Stimulated activated CD8-positive, alpha-beta memory T cell treated with anti-CD3 and anti-CD28 coated beads, Interleukin-4, amount 100 ng/mL, for 48 hours (primary cell): ENCODE measurements around the gene TNNC2.
"Not testable (repeated sequence)": the region's sequence is repeated elsewhere in the genome, so short reads cannot be mapped to it uniquely, and the experiment has no call there.

Experiments used
- DNase-seq: peaks from one replicate; pipeline ENCODE4 v3.0.0-alpha.2; 2020

The TNNC2 gene

DNA sequence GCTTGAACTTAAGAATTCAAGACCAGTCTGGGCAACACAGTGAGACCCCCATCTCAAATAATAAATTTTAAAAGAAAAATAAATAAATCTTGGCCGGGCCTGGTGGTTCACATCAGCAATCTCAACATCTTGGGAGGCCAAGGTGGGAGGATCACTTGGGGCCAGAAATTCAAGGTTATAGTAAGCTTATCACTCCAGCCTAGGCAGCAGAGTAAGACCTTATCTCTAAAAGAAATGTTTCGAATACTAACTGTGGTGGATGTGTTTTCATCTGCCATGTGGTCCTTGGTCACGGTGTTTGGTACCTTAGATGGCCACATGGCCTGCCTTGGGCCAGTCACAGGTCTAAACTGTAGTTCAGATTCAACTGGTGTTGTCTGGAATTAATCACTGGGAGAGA is 8.9 kb downstream of the TNNC2 start:
- no peak for DNase-seq

- no peak for DNase-seq
Observed at GRCh38 chr20:45817376-45818194, 9.5 kb downstream of the TNNC2 start.

DNA sequence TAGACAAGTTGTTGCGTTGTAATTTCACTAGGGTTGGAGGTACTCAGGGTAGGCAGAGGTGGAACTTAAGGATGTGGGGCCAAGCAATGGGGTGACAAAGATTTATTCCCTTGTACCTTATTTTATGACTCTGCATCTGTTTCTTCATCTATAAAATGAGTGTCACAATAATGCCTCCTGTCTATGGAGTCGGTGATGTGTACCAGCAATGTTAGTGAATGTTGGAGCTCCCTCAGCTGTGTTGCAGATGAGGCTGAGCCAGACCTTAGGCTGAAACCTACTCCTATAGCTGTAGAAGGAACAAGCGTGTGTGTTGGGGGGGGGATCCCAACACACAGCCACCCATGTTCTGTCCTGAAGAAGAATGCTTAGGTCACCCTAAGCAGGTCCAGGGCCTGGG is 10.2 kb downstream of the TNNC2 start:
- DNase-seq, result no peak

GRCh38 chr20:45814314-45814713 is 12.8 kb downstream of the TNNC2 start:
- DNase-seq, result no peak

GRCh38 chr20:45813489-45813888 is 13.6 kb downstream of the TNNC2 start:
- DNase-seq, result no peak

DNA sequence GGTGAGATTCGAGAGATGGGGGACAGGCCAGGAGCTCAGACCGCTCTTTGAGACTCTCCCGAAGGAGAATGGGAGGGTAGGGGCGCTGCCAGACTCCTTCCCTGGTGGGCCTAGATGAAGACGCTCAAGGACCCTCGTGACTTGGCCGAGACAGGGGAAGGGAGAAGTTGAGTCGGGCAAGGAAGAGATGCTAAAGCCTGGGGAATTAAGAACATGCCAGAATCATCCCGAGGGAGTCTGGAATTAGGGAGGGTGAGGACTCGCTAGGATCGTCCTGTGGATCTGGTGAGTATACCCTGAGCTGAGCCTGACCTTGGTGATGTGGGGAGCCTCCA is 14.1 kb downstream of the TNNC2 start:
- no peak for DNase-seq

DNA sequence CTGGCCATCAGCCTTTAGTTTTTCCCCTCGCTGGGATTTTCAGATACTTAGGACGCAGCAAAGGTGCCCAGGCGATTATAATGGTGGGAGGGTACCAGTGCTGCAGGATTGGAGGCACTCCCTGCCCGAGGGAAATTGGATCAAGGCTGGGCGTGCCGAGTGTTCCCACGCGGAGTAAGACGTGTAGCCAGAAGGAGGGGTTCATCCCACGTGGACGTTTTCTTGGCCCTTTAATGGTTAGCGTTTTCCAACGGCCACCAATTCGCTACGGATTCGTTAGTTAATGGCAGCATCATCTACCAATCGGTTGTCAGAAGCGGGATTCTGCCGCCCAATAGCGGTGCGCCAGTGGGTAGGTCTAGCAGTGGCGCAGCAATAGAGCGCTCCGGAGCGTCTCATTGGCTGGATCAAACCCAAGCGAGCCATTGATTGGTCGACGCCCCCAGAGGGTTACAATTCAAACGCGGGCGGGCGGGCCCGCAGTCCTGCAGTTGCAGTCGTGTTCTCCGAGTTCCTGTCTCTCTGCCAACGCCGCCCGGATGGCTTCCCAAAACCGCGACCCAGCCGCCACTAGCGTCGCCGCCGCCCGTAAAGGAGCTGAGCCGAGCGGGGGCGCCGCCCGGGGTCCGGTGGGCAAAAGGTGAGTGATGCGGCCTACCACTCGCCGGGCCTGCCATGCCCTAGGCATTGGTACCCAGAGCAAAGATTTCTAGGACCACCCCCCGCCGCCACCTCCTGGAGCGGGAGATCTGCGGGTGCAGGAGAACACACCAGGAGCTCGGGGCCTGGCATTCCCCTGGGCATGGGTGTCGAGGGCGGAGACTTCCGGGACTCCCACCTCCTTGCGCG is 14.7 kb downstream of the TNNC2 start, which contains the start of gene UBE2C:
Gene UBE2C, plus strand, starts transcription at position 488 of the 849 bp plus-strand sequence. Its CDS starts 52 bp downstream, at position 540.
- peak; percentile 96 for DNase-seq

- DNase-seq, result no peak
Observed at GRCh38 chr20:45810191-45810970, 16.7 kb downstream of the TNNC2 start.

DNA sequence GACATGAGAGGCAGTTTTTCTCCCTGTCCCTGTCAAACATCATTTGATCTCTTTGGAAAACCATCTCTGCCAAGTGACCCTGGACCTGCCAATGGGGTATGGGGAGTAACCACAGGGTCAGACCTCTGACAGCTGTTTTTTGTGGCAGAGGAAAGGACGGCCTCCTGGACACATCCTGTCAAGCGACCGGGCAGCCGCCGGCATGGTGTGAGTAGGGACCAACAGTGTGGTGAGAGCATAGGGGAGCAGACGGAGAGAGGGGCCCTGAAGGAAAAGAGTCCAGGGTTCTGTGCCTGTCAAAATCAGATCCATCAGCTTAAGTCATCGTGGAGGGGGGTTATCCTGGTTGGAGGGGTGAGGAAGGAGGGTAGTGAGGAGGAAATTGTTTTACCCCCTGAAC is 25.3 kb downstream of the TNNC2 start:
- no peak for DNase-seq

DNA sequence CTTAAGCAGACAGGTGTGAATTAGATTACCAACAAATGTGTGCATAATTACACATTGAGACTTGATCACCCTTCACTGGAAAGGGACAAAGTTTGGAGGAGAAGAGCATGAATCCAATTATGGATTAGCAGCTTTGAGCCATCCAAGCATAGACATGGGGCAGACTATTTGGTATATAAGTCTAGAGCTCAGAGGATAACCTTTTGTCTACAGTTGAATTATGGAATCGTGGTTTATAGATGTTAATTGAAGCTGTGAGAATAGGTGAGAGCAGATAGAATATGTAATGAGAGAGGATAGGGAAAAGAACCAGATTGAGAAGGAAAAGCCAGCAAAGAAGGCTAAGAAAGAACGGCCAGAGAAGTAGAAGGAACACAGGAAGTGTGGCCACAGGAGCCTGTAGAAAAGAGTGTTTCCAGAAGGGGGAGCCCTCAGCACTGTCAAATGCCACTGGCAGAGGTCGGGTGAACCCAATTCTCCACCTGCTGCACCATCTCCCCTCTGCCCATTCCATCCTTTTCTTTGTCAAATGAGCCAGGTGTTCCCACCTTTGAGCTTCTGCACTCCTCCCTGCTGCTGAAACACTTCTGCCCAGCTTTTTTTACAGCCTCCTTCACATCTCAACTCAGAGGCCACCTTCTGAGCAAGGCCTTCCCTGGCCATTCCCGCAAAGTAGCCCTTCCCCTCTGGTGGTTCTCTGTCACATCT is 28.0 kb downstream of the TNNC2 start:
- DNase-seq, result peak; percentile 73

DNA sequence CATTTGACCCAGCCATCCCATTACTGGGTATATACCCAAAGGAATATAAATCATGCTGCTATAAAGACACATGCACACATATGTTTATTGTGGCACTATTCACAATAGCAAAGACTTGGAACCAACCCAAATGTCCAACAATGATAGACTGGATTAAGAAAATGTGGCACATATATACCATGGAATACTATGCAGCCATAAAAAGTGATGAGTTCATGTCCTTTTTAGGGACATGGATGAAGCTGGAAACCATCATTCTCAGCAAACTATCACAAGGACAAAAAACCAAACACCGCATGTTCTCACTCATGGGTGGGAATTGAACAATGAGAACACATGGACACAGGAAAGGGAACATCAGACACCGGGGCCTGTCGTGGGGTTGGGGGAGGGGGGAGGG is 29.2 kb downstream of the TNNC2 start:
- not testable (repeated sequence) for DNase-seq

GRCh38 chr20:45797510-45797909 is 29.6 kb downstream of the TNNC2 start:
- not testable (repeated sequence) for DNase-seq

DNA sequence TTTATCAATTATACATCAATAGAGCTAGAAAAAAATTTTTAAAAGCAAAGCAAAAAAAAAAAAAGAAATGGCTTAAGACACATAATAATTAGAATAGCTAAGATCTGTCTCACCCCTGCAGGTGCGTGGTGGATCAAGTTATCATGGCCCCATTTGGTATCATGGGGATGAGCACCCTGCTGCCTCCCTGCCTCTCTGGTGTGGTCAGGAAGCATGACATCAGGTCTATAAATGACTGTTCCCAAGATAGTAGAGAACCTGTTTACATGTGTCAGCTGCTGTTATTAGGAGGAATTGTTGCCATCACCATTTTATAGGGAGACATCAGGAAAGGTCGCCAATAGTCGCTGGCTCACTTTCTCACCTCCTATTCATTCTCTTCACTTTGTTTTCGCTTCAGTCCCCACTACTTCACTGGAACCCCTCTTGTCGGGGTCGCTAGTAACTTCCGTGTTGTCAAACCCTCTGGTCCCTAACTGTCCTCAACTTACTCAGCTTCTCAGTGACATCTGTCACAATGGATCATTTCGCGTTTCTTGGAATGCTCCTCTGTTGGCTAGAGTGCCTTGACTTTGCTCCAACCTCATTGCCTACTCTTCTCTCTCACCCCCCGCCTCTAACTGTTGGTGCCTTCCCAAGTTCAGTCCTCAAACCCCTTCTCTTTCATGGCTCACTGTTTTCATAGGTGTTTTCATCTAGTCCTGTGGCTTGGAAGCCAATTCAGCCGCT is 30.6 kb downstream of the TNNC2 start:
- DNase-seq, result no peak

DNA sequence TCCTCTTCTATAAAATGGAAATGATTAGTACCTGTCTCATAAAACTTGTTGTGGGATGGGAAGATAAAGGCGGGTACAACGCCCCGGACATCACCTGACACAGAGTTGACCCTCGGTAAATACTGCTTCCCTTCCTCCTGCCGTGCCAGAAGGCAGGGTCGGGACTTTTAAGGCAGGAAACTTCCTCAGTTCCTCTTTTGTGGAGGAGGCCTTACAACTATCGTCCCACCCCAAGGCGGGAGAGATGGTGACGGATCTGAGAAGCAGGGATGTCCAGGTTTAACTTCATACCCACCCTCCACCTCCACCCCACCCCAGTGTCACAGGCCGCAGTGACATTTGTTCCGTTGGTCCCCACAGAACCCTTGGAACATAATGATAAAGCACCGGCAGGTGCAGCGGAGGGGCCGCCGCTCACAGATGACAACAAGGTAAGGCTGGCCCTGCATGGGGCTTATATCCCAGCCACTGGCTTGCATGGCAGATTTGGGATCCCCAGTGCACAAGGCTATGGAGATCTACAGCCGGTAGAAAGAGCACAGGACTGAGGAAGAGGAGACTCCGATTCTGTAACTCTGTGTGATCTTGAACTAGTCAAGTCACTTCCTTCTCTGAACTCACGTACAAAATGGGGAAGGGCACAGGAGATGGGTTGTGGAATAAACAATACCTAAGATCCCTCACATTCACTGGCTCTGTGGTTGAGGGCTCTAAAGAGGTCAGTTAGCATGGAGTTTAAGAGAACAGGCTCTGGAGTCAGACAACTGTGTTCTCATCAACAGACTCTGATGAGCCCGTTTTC is 34.6 kb downstream of the TNNC2 start:
- DNase-seq, result no peak

DNA sequence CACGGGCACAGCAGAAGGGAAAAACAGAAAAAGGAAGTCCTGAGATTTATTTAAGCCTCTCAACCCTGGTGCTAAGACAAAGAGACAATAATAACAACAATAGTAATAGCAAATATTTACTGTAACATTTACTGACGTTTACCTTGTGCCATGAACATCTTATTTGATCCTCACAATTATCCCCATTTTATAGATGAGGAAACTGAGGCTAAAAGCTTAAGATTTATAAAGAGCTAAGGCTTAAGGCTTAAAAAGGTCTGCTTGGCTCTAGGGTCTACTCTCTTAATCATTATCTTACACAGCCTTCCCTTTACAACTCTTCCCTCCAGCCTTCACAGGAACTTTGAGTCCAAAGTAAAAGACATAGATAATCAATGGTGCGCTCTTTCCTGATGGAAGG is 38.8 kb downstream of the TNNC2 start:
- no peak for DNase-seq

GRCh38 chr20:45783656-45784294 is 43.3 kb downstream of the TNNC2 start:
- DNase-seq, result no peak

DNA sequence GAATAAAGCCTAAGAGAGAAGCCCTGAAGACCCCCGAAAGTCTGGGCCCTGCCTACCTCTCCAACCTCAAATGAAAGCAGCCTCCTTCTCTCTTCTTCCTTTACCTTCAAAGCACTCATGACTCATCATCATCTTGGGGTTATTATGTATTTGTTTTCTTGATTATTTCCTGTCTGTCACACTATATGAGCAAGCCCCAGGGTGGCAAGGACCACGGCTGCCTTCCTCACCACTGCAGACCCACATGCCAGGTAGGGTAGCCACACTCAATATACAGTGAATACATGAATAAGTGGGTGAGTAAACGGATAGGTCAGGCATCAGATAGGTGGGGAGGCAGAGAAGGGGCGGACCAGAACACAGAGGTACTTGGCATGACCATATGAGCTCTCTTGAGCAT is 44.2 kb downstream of the TNNC2 start:
- no peak for DNase-seq

- DNase-seq, result no peak
Observed at GRCh38 chr20:45781391-45781931, 45.7 kb downstream of the TNNC2 start.

GRCh38 chr20:45780159-45780558 is 47.0 kb downstream of the TNNC2 start:
- DNase-seq, result no peak
